NB4 (cell line): Measurements from ENCODE around the gene PARD6G.

Experiments
- DNase-seq: peaks from one replicate; pipeline ENCODE4 v3.0.0; 2010; ENCODE audit warnings: low read depth
- H3K4me3 ChIP-seq: one replicate; pipeline ENCODE4 v1.5.1; 2011; ENCODE audit warnings: mild to moderate bottlenecking, low read depth, low read length, moderate library complexity
- CTCF ChIP-seq: IDR thresholded peaks from one replicate; pipeline ENCODE4 v1.5.1; 2012; ENCODE audit warnings: low read depth, low read length
- MAX ChIP-seq: IDR thresholded peaks from 2 replicates; pipeline ENCODE4 v1.6.1; 2011; ENCODE audit warnings: low read depth, low read length
- MYC ChIP-seq: IDR thresholded peaks from 2 replicates; pipeline ENCODE4 v1.6.1; 2011; ENCODE audit warnings: low read depth, low read length
- POLR2A ChIP-seq: IDR thresholded peaks from 2 replicates; pipeline ENCODE4 v1.6.1; 2011; ENCODE audit warnings: mild to moderate bottlenecking; ENCODE audit not compliant: insufficient read length; ENCODE audit errors: extremely low read depth

PARD6G gene

GRCh38 chr18:80233899-80234298 lies 13.4 kb downstream of the PARD6G start:
- TF ChIP-seq POLR2A (no peak), CTCF (no peak), MYC (no peak), MAX (no peak)
- DNase-seq, result no peak
- H3K4me3 ChIP-seq, result no peak overlapping the region

- no peak for DNase-seq
- no peak overlapping the region for H3K4me3 ChIP-seq
- TF ChIP-seq MAX (no peak), POLR2A (no peak), CTCF (no peak), MYC (no peak)
These were observed 14.0 kb downstream of the PARD6G start for GRCh38 chr18:80233201-80233835.

- H3K4me3 ChIP-seq, result no peak overlapping the region
- TF ChIP-seq MAX (no peak), CTCF (no peak), MYC (no peak), POLR2A (no peak)
- DNase-seq, result no peak
These were observed 14.6 kb downstream of the PARD6G start for GRCh38 chr18:80232710-80233109.

- no peak for TF ChIP-seq MYC
- no peak for TF ChIP-seq CTCF
- TF ChIP-seq MAX, result no peak
- no peak for TF ChIP-seq POLR2A
- H3K4me3 ChIP-seq, result no peak overlapping the region
- no peak for DNase-seq
These were observed 15.3 kb downstream of the PARD6G start for GRCh38 chr18:80232030-80232429.

GRCh38 chr18:80231616-80232015 lies 15.7 kb downstream of the PARD6G start:
- no peak for DNase-seq
- TF ChIP-seq MAX, result no peak
- TF ChIP-seq CTCF, result no peak
- TF ChIP-seq POLR2A, result no peak
- no peak for TF ChIP-seq MYC
- no peak overlapping the region for H3K4me3 ChIP-seq
